ENCODE results near the gene DCANP1.

GRCh38 chr5:135439231-135440205, 7.6 kb downstream of the DCANP1 start:
- TF ChIP-seq CTCF (conservative IDR thresholded peaks at IDR 0.05 in 1 of 2, IDR thresholded peaks at IDR 0.05 in 1 of 2; ENCODE audit: low read depth in 1 of 2, low read length in 2 of 2), result no peak
- TF ChIP-seq EZH2 (IDR thresholded peaks at IDR 0.05; ENCODE audit: low read length, missing control alignments), result no peak

Data from fibroblast of lung (primary cell).